GM18520 (cell line): ENCODE data around the gene CNP.

ENCODE experiments used
- ATAC-seq: cut with Tn5 transposase; IDR thresholded peaks from one replicate; pipeline ENCODE4 v1.9.1; 2021; ENCODE audit not compliant: unreplicated experiment

The CNP gene

GRCh38 chr17:41941168-41941567 is 25.4 kb upstream of the CNP start:
- no peak for ATAC-seq

GRCh38 chr17:41942626-41943373 is 23.8 kb upstream of the CNP start:
- no peak for ATAC-seq

DNA sequence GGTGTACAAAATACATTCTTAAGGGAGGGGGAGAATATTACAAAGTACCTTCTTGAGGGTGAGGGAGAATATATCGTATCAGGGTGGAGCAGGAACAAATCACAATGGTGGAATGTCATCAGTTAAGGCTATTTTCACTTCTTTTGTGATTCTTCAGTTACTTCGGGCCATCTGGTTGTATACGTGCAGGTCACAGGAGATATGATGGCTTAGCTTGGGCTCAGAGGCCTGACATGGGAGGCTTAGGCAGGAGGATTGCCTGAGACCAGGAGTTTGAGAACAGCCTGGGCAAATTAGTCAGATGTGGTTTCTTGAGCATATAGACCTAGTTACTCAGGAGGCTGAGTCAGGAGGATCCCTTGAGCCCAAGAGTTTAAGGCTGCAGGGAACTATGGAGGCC is 23.1 kb upstream of the CNP start:
- no peak for ATAC-seq

GRCh38 chr17:41944943-41945342 is 21.7 kb upstream of the CNP start:
- no peak for ATAC-seq

DNA sequence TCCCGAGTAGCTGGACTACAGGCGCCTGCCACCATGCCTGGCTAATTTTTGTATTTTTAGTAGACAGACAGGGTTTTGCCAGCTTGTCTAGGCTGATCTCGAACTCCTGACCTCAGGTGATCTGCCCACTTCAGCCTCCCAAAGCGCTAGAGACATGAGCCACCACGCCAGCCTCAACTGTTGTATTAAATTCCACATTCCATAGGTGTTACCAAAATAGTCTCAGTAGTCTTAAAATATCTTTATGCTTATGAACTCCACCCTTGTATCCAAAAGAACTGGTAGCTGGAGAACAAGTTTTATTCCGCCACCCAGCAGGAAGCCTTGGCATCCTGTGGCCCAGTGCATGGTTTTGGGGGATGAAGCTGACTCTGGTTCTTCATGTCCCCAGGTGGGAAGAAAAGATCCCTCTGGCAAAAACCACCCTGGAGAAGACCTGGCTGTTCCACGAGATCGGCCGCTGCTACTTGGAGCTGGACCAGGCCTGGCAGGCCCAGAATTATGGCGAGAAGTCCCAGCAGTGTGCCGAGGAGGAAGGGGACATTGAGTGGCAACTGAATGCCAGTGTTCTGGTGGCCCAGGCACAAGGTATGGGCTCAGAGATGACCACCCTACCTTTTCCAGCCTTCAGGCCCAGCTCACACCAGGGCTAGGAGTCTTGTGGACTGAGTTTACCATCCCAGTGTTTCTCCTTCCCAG is 17.7 kb upstream of the CNP start:
- no peak for ATAC-seq

DNA sequence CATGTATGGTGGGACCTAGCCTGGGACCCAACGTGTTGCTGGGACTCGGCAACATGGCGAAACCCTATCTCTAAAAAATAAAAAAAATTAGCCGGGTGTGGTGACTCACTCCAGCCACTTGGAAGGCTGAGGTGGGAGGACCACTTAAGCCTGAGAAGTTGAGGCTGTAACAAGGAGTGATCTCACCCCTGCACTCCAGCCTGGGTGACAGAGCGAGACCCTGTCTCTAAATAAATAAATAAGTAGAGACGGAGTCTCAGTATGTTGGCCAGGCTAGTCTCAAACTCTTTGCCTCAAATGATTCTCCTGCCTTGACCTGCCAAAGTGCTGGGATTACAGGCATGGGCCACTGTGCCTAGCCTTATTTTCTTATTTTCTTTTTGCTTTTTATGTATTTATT is 10.1 kb upstream of the CNP start:
- ATAC-seq, result no peak

DNA sequence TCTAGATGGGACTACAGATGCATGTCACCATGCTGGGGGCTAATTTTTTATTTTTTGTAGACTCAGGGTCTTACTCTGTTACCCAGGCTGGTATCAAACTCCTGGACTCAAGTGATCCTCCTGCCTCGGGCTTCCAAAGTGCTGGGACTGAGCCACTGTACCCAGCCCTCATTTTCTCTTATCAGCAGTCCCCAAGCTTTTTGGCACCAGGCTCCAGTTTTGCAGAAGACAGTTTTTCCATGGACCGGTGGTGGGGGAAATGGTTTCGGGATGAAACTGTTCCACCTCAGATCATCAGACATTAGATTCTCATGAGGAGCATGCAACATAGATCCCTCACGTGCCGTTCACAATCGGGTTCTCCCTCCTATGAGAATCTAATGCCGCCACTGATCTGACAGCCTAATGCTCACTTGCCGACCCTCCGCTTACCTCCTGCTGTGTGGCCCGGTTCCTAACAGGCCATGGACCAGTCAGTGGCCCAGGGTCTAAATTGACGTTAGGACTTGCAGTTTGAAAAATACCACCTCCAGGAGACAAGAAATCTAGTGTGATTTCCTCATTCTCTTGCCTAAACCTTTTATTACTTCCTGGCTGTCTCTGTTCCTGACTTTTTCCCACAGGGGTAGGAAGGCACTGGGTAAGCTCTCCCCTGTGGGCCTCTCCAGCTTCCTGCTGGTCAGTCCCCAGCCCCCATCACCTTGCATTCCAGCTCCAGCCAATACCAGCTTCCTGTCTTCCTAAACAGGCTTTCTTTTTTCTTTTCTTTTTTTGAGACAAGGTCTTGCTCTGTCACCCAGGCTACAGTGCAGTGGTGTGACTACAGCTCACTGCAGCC is 9.3 kb upstream of the CNP start:
- no peak for ATAC-seq

GRCh38 chr17:41957869-41958439 is 8.6 kb upstream of the CNP start:
- no peak for ATAC-seq

DNA sequence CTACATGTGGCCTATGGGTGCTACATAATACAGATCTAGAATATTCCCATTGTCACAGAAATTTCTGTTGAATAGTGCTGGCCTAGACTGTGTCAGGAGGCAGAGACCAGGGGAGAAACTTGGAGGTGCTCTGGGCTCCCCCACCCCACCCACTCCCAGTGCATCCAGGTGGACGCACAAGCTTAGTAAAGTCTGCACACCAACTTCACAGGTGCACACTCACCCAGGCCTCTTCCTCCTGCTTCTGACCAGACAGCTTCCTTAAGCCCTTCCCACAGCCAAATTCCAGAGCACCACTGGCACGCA is 7.6 kb upstream of the CNP start:
- ATAC-seq, result no peak

- ATAC-seq, result no peak
Measured at GRCh38 chr17:41959336-41960095, 7.1 kb upstream of the CNP start.

GRCh38 chr17:41962111-41962510 is 4.5 kb upstream of the CNP start:
- no peak for ATAC-seq

GRCh38 chr17:41962768-41963434 is 3.7 kb upstream of the CNP start:
- no peak for ATAC-seq

DNA sequence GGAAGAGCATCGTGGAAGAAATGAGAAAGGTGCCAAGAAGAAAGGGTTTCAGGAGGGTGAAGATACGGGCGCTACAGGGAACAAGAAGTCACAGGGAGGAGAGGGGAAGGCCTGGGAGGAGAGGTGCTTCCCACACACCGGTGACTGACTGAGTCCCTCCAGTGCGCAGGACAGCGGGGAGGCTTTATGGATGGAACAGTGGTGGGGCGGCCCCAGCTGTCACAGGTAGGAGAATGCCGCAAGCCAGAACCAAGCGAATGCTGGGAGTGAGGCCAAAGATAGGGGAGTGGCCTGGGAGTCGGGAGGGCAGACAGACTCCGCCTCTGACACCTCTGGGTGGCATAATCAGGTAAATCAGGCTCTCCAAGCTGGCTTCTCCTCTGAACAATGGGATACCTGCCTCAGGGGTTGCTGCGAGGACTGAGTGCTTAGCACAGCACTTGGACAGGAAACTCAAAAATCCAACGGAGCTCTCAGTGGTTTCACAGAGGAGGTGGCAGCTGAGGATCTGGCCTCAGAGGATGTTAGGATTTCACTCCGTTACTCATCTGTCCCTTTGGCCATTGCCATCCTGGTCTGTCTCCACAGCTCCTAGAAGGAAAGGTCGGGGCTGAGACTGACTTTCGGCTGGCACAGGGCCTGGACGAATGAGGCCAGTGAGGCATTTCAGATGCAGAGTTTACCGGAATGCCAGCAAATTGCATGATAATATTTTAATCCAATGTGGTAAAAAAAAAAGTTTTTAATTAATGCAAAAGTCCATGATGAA is 717 bp upstream of the CNP start:
- no peak for ATAC-seq

- peak; percentile 4 for ATAC-seq
Measured at GRCh38 chr17:41967141-41967920, 736 bp downstream of the CNP start.

DNA sequence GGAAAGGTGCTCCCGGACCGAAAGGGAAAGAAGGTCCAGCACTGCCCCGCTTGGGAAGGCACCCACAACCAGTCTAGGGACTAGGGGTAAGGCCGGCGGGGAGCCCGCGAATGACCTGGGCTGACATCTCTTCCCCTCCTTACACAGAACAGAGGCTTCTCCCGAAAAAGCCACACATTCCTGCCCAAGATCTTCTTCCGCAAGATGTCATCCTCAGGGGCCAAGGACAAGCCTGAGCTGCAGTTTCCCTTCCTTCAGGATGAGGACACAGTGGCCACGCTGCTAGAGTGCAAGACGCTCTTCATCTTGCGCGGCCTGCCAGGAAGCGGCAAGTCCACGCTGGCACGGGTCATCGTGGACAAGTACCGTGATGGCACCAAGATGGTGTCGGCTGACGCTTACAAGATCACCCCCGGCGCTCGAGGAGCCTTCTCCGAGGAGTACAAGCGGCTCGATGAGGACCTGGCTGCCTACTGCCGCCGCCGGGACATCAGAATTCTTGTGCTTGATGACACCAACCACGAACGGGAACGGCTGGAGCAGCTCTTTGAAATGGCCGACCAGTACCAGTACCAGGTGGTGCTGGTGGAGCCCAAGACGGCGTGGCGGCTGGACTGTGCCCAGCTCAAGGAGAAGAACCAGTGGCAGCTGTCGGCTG is 1.5 kb downstream of the CNP start:
- no peak for ATAC-seq

DNA sequence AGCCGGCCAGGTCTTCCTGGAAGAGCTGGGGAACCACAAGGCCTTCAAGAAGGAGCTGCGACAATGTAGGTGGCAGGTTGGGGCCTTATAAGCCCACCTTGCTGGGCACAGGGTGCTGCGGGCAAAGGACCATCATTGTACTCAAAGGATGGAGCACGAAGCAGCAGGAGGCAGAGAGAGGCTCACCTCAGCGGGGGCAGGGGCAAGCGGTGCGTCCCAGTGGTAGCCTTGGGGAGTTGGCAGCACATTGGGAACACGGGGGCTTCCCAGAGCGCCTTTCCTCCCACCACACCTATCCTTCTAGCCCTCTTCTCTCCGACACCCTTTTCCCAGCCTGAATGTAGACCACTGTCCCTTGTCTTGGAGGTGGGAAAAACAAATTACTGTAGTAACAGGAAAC is 2.1 kb downstream of the CNP start:
- ATAC-seq, result no peak

DNA sequence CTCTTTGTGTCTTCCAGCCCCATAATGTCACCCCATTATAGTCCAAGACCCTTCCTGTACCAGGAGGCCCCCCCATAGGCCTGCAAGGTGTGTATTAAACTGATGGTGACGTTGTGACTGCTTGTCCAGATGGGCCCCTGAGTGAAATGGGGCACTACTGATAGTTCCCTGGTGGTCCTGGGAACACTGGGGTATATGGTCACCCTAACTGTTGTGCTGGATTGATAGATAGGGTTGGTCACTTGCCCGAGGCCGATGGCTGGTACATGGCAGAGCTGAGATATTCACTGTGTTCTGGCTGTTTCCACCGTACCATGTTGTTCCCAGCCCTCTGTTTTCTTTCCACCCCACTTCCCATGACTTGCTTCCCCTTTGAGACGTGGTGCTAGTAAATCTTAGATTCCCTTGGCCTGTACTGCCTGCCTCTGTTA is 4.3 kb downstream of the CNP start:
- ATAC-seq, result no peak
